Sigmoid colon (tissue), 4 donors: ENCODE data around the gene SNCAIP.

Source experiments
- CTCF ChIP-seq, 4 experiments: fragments of 450-650 bp in 3 of 4; fragments of 200-600 bp in 1 of 4; IDR thresholded peaks; one replicate each; pipeline ENCODE4 v1.5.1; 2016 to 2019; ENCODE audit warnings: antibody characterized with exemption in 4 of 4, mild to moderate bottlenecking in 3 of 4, moderate library complexity in 2 of 4
- POLR2AphosphoS5 ChIP-seq, 4 donors: sonication (generic); formaldehyde crosslinking; IDR thresholded peaks; one replicate each; pipeline ENCODE4 v1.6.1; 2017; ENCODE audit warnings: antibody characterized with exemption in 4 of 4

GRCh38 chr5:122327110-122327509, 15.1 kb downstream of the SNCAIP start:
- TF ChIP-seq CTCF (IDR thresholded peaks at IDR 0.05) (no peak), POLR2AphosphoS5 (IDR thresholded peaks at IDR 0.05) (no peak)
